AG10803 (cell line): ENCODE measurements around the gene TCTN2.

Experiments
- DNase-seq: peaks from one replicate; pipeline ENCODE4 v3.0.0; 2010; ENCODE audit warnings: low read depth
- H3K4me3 ChIP-seq: 2 replicates; pipeline ENCODE4 v1.5.1; 2011; ENCODE audit warnings: mild to moderate bottlenecking, low read length, control low read depth
- CTCF ChIP-seq: conservative IDR thresholded peaks from 2 replicates; pipeline ENCODE4 v1.5.1; 2011; ENCODE audit warnings: mild to moderate bottlenecking, low read length, control low read depth, inconsistent platforms

TCTN2 gene

GRCh38 chr12:123667771-123668170 is 3.1 kb upstream of the TCTN2 start:
- H3K4me3 ChIP-seq = no peak overlapping the region
- DNase-seq = no peak
- no peak for TF ChIP-seq CTCF

GRCh38 chr12:123671876-123672275 is 963 bp downstream of the TCTN2 start:
- DNase-seq = peak; percentile 3
- no peak for TF ChIP-seq CTCF
- H3K4me3 ChIP-seq = peak overlapping the region; percentile 88

GRCh38 chr12:123675436-123675835 is 4.5 kb downstream of the TCTN2 start:
- DNase-seq = no peak
- TF ChIP-seq CTCF = no peak
- no peak overlapping the region for H3K4me3 ChIP-seq

- H3K4me3 ChIP-seq = no peak overlapping the region
- no peak for DNase-seq
- no peak for TF ChIP-seq CTCF
These were observed 5.9 kb downstream of the TCTN2 start for GRCh38 chr12:123676616-123677320.

GRCh38 chr12:123678981-123679380 is 8.1 kb downstream of the TCTN2 start:
- no peak overlapping the region for H3K4me3 ChIP-seq
- no peak for TF ChIP-seq CTCF
- no peak for DNase-seq

- no peak overlapping the region for H3K4me3 ChIP-seq
- no peak for DNase-seq
- TF ChIP-seq CTCF = no peak
These were observed 10.7 kb downstream of the TCTN2 start for GRCh38 chr12:123681605-123682004.

- H3K4me3 ChIP-seq = no peak overlapping the region
- no peak for DNase-seq
- no peak for TF ChIP-seq CTCF
These were observed 13.1 kb downstream of the TCTN2 start for GRCh38 chr12:123683964-123684363.
